GM18858 (cell line): ENCODE results near the gene SLIT3.

ENCODE experiments used
- ATAC-seq: cut with Tn5 transposase; IDR thresholded peaks from one replicate; pipeline ENCODE4 v1.9.1; 2021; ENCODE audit not compliant: unreplicated experiment

The SLIT3 gene

GRCh38 chr5:168693297-168693696, 607.6 kb downstream of the SLIT3 start:
- ATAC-seq = no peak

DNA sequence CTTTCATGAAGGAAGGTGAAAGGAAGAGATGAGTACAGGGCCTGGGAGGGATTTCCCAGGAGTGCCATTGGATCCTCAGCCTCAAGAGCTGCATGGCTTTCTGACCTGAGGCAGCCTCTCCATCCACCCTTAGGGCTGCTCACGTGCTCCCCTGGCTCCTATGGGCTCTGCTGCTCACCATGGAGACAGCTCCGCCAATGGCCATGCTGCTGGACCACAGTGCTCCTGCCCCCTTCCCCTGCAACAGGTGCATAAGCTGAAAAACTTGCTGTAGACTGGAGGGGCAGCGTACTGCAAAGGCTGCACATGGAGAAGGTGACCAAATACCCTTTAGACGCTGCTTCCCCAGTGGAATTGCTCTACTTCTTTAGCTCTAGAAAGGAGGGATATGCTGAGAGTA, 609.0 kb downstream of the SLIT3 start:
- no peak for ATAC-seq

- no peak for ATAC-seq
These were observed 611.7 kb downstream of the SLIT3 start for GRCh38 chr5:168689260-168689659.

- no peak for ATAC-seq
These were observed 614.1 kb downstream of the SLIT3 start for GRCh38 chr5:168686837-168687236.

DNA sequence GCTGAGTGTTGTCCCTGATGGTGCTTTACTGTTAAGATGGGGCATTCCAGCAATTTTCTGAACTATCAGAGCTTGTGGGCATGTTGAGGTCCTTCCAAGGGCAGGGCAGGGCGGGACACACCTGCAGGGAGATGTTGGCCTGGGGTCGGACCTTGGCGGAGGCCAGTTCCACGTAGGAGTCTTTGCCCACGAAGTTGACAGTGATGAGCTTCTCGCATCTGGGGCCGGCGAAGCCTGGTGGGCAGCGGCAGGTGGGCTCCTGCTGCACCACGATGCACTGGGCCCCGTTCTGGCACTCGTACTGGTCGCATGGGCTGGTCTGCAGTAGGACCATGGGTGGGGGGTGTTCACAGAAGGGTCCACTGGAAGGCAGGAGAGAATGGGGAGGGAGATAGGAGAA, 615.4 kb downstream of the SLIT3 start:
- no peak for ATAC-seq

GRCh38 chr5:168683927-168684295, 617.0 kb downstream of the SLIT3 start:
- no peak for ATAC-seq

- no peak for ATAC-seq
These were observed 617.6 kb downstream of the SLIT3 start for GRCh38 chr5:168683247-168683926.

- no peak for ATAC-seq
These were observed 619.3 kb downstream of the SLIT3 start for GRCh38 chr5:168681556-168682183.

DNA sequence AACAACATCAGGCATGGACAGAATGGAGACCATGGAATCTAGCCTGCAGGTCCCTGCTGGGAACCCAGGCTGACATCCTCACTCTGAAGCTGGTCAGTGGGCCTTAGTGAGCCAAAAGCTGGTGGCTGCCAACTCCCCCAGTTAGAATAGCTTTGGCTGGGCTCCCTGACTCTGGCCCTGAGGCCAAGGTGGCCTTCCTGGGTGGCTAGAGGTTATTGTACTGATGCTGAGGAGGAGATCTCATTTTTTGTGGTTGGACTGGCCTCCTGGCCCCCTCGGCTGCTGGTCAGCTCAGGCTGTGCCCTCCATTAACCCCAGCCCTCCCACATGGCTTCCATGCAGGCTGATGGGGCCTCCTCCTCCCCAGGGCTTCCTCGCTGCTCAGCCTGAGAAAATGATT, 620.5 kb downstream of the SLIT3 start:
- no peak for ATAC-seq

GRCh38 chr5:168679515-168679920, 621.4 kb downstream of the SLIT3 start:
- peak; percentile 51 for ATAC-seq

- ATAC-seq = no peak
These were observed 624.4 kb downstream of the SLIT3 start for GRCh38 chr5:168676501-168676900.

DNA sequence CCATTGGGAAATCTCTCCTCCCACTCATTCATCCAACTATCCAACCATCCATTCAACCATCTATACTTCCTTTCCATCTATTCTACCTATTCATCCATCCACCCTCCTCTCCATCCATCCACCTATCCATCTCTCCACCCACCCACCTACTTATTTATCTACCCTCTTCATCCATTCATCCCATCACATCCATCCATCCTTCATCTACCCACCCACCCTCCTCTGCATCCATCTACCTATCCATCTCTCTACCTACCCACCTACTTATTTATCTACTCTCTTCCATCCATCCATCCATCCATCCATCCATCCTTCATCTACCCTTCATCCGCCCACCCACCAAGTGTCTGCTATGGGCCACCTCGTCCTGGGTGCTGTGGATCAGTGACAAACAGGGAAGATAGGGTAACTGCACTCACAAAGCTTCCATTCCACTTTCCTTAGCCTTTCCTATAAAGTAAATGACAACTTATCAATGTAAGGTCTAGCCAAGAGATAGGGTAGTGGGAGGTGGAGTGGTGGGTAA, 625.0 kb downstream of the SLIT3 start:
- ATAC-seq = no peak

DNA sequence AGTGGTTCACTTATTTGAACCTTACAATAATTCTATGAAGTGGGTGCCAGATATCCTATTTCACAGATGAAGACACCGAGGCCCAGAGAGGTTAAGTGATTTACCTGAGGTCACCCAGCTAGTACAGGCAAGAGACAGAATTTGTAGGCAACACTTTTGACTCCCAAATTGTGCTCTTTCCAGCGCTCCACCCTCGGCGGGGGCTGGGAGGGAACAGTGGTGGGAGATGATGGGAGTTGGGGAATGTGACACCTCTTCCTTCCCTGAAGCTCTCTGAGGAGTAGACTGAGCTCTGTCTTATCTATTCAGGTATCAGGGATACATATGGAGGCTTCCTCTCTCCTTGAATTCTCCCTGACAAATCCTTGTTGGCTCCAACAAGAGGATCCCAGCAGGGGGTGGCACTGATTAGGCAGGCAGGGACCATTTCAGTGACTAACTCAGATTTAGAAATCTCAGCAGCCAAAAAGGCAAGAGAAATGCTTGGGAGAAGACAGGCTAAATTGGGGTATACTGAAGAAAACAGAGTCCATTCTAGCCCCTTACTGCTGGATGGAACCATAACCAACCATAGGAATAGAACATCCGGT, 626.0 kb downstream of the SLIT3 start:
- ATAC-seq = no peak

DNA sequence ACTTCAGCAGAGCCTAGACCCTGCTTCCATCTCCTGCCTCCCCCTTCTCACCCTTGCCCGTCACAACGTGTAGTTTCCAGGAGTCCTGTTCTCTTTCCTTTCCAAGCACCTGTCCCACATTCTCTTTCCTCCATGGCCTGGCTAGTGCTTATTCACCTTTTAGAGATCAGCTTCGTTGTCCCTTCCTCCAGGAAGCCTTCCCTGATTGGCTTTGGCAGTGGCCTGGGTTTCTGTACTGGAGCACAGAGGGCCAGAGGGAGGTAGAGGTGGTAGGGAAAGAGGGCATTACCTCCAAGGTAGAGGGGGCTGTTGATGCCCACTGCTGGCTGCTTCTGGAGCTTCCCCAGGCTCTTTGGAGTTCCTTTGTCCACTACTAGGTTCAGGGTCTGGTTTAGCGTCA, 628.1 kb downstream of the SLIT3 start:
- ATAC-seq = no peak

DNA sequence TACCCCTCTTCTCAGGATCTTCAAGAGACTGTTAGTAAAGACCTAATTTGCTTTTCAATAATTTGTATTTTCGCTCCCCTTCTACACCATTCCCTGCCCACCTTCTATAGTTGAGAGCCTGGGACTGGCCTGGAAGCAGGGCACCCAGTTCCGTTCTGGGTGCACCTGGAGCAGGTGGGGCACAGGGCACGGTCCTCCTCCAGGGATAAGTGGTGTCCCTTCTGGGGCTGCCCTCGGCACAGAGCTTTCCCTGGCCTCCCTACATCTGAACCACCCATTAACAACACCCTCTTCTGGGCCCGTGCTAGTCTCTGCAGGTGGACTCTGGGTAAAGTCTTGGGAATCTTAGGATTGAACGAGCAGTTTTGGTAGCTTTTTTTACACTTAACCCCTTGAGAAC, 628.9 kb downstream of the SLIT3 start:
- ATAC-seq = no peak

- ATAC-seq = no peak
These were observed 629.9 kb downstream of the SLIT3 start for GRCh38 chr5:168670881-168671575.

GRCh38 chr5:168669668-168670378, 631.1 kb downstream of the SLIT3 start:
- no peak for ATAC-seq

- ATAC-seq = no peak
These were observed 631.8 kb downstream of the SLIT3 start for GRCh38 chr5:168669156-168669555.

DNA sequence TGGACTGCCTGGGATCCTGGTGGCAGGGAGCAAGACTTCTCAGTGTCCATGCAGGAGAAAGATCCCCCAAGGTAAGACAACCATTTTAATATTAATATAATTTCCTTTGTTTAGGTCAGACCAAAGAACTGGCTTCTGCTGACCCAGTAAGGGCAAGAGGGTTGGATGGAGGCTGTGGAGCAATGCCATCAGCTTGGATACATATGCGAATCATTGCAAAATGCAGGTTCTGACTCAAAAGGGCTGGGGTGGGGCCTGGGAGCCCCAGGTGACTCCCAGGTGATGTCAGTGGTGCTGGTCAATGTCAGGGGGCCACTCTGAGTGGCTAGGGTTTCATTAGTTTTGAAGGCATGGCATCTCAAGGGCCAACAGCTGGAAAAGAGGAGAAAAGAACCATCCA, 632.9 kb downstream of the SLIT3 start:
- no peak for ATAC-seq

DNA sequence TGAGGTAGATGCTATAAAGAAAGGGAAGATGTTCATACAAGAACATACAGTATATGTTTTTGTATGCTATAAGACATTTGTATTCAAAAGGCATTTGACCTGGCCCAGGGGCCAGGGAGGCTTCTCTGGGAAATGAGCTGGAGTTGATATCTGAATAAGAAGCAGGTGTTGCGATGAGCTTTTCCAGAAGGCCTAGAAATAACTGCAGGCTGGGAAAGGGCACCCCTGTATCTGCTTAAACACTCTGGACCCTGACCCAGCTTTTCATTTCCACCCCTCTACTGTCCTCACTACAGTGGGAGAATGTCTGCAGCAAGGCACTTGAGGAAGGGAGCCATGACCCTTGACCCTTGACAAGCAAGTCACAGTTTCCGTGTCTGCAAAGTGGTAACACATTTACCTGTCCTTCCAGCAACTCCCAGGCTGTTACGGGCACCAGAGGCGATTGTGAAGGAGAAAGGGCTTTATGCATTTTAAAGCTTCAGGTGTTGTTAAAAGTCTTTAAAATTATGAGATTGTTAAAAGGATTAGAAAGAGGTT, 633.6 kb downstream of the SLIT3 start:
- ATAC-seq = no peak

DNA sequence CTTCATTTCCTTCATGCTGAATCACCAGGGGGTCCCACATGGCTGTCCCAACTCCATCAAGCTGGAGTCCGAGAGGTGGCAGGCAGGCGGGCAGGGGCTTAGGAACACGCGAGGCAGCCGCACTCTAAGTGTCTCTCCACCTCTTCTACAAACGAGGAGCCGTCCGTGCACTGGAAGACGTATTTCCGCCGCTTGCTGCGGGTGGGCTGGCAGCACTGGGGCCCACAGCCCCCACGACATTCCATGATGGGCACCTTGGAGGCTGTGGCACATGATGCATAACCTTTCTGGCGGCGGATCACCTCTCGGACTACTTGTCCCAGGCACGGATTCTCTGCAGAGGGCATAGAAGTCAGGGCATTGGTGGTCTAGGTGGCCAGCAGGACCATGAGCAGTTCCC, 634.6 kb downstream of the SLIT3 start:
- ATAC-seq = no peak
